ENCODE results near the gene NEK11.

- TF ChIP-seq CTCF (IDR thresholded peaks at IDR 0.05), result no peak
- TF ChIP-seq POLR2A (IDR thresholded peaks at IDR 0.05), result no peak
These were observed 41.3 kb downstream of the NEK11 start for GRCh38 chr3:131067983-131068382.
